ENCODE results near the gene EFS.
"Not testable (repeated sequence)": the region's sequence is repeated elsewhere in the genome, so short reads cannot be mapped to it uniquely, and the experiment has no call there.

The EFS gene

GRCh38 chr14:23365036-23365731, at the start of gene EFS:
Gene EFS (minus strand): TSS chr14:23365172. CDS start chr14:23365025, 147 bp downstream.
- DNase-seq (ENCODE audit: low read depth) = no peak

GRCh38 chr14:23414254-23414653, 49.3 kb upstream of the EFS start:
- no peak for DNase-seq (ENCODE audit: low read depth)

- DNase-seq (ENCODE audit: low read depth) = no peak
These were observed 48.7 kb upstream of the EFS start for GRCh38 chr14:23413681-23414080.

- no peak for DNase-seq (ENCODE audit: low read depth)
These were observed 46.9 kb upstream of the EFS start for GRCh38 chr14:23411563-23412525.

DNA sequence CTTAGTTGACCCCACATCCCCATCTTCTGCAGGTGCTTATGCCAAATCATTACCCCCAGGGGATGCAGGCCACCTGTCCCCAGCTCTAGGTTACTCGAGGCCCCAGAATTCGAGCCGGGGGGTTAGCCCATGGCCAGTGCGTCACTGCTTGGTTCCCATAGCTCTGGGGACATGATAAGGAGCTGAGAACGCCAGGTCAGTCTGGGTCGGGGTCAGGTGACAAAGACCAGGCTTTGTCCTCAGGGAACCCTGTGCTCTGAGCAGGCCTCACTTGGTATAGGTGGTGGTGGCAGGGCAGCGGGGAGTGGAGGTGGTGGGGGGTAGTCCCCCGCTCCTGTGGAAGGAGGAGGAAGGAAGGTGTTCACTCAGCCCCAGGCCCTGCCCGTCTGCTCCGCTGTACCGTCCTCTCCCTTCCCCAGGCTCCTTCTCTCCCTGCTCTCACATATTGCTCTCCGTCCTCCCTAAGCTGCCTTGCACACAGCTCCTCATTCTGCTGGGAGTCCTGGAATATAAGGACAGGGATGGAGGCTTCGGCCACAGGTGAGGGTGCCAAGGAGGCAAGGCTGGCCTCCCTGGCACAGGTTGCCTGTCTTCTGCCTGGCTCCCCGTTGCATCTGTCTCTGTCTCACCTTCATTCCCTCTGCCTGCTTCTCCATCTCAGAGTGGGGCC, 45.1 kb upstream of the EFS start:
- no peak for DNase-seq (ENCODE audit: low read depth)

GRCh38 chr14:23409475-23409874, 44.5 kb upstream of the EFS start:
- DNase-seq (ENCODE audit: low read depth) = no peak

- DNase-seq (ENCODE audit: low read depth) = no peak
These were observed 43.3 kb upstream of the EFS start for GRCh38 chr14:23408307-23408630.

GRCh38 chr14:23407516-23408306, 42.7 kb upstream of the EFS start, which contains the start of gene MYH6:
Gene MYH6 (minus strand): TSS chr14:23408273. CDS start chr14:23407223, 1,050 bp downstream.
- DNase-seq (ENCODE audit: low read depth) = no peak

- DNase-seq (ENCODE audit: low read depth) = no peak
These were observed 41.9 kb upstream of the EFS start for GRCh38 chr14:23406725-23407355.

DNA sequence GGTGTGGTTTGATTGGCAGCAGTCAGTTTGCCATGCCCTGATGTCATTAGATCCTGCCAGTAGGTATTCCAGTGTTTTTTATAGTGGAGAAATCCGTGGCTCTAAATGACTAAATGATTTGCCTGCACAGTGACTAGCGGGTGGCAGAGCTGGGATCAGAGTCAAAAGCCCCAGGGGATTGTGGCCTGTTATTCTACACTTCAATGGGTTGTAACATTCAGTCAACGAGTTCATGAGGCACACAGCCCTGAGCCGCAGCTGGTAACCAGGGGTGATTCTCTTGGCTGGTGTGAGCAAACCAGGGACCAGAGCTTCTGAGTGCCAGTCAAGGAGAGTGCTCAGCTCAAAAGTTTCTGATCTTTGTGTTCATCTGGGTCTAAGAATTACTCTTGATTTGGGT, 41.3 kb upstream of the EFS start:
- DNase-seq (ENCODE audit: low read depth) = no peak

- DNase-seq (ENCODE audit: low read depth) = no peak
These were observed 40.6 kb upstream of the EFS start for GRCh38 chr14:23405516-23406025.

- DNase-seq (ENCODE audit: low read depth) = no peak
These were observed 40.1 kb upstream of the EFS start for GRCh38 chr14:23405096-23405495.

- DNase-seq (ENCODE audit: low read depth) = no peak
These were observed 39.4 kb upstream of the EFS start for GRCh38 chr14:23404331-23404900.

DNA sequence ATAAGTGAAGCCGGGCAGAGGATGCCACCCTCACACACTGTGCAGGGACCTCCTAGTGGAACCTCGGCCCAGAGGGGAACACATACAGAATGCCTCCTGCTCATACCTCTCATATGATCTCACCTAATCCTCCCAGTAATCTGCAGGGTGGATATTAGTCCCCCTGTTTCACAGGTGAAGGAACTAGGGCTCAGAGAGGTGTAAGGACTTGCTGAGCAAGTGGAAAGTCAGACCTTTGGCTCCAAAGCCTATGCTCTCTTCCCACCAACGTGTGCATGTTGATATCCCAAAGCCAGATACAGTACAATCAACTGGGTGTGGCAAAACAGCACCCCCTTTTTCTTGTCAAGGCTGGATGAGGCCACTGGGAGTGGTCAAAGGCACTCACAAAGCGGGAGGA, 38.9 kb upstream of the EFS start:
- DNase-seq (ENCODE audit: low read depth) = no peak

DNA sequence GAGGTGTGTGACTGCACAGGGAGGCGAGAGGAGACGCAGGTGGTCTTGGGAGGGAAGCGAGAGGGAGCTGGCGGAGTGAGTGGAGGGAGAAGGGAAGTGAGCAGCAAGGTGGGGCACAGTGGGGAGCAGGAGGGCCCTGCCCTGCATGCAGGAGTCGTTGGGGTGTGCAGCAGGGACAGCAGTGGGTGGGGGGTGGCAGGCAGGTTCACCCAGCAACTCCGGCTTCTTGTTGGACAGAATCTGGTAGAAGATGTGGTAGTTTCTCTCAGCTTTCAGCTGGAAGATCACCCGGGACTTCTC, 38.1 kb upstream of the EFS start:
- no peak for DNase-seq (ENCODE audit: low read depth)

- no peak for DNase-seq (ENCODE audit: low read depth)
These were observed 37.5 kb upstream of the EFS start for GRCh38 chr14:23402296-23403138.

DNA sequence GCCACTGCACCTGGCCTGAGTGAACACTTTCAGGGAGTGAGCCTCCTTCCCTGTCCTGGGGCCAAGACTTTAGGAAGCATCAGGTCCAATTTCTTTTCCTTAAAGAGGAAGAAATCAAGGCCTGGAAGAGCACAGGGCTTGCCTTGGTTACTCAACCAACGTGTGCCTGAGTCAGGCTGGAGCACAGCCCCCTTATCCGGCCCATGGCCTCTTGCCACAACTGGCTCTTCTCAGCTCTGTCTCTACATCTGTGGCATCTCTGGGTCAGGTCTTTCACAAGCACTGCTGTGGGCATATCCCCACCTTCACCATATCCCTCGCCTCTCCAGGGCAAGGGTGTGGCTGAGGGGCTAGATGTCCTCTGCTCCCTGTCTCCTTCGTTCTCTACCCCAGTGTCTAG, 36.3 kb upstream of the EFS start:
- no peak for DNase-seq (ENCODE audit: low read depth)

DNA sequence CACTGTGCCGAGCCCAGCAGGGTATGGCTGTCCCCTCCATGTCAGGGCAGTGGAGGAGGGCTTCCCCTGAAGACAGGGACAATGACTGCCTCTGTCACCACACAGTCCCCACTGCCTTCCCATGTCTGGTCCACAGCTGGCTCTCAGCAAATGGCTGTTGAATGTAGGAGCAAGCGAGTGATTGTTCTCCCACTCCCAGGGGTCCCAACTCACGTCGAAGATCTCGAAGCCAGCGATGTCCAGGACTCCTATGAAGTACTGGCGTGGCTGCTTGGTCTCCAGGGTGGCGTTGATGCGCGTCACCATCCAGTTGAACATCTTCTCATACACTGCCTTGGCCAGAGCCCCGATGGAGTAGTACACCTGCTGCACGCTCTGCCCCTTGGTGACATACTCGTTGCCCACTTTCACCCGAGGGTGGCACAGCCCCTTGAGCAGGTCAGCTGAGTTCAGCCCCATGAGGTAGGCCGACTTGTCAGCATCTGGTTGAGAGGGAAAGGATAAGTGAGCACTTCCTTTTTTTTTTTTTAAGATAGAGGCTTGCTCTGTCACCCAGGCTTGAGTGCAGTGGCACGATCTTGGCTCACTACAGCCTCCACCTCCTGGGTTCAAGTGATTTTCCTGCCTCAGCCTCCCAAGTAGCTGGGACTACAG, 35.7 kb upstream of the EFS start:
- DNase-seq (ENCODE audit: low read depth) = not testable (repeated sequence)

DNA sequence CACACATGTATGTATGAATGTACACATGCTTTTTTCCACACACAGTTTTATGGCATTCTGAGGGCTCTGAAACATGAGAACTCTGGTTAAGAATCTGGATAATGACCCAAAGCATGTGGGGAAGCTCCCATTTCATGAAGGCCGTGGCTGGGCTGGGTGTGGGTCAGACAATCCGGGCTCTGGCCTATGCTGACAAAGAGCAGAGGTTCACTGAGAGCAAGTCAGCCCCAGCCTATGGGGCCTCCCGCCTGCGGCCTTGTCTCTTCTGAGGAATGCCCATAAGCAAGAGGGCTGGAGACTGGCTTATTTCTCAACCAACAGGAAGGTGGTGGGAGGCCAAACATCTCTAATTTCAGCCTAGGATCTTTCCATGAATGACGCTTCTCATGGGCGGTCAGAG, 34.6 kb upstream of the EFS start:
- DNase-seq (ENCODE audit: low read depth) = no peak

DNA sequence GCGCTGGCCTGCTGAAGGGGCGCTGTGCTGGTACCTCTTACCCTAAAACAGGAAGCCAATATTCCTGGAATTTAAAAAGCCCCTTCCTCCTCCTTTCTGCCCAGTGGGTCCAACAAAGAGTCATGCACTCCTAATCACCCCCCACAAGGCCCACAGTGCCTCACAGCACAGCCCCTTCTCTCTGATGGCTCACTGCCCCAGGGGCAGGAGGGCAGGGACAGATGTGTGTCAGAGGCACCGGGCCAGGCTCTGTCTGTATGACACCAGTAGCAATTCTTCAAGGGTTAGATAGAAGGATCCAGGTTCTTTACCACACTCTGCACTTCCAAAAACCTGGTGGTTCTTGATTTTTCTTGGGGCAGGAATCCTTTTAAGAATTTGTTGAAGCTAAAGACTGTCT, 34.2 kb upstream of the EFS start:
- no peak for DNase-seq (ENCODE audit: low read depth)
